ENCODE data around the gene FAT3.

FAT3 gene

GRCh38 chr11:92224407-92225124, at the start of gene FAT3:
FAT3 (plus strand) TSS chr11:92224818; CDS start chr11:92352113, 127,295 bp downstream.
- no peak for DNase-seq

DNA sequence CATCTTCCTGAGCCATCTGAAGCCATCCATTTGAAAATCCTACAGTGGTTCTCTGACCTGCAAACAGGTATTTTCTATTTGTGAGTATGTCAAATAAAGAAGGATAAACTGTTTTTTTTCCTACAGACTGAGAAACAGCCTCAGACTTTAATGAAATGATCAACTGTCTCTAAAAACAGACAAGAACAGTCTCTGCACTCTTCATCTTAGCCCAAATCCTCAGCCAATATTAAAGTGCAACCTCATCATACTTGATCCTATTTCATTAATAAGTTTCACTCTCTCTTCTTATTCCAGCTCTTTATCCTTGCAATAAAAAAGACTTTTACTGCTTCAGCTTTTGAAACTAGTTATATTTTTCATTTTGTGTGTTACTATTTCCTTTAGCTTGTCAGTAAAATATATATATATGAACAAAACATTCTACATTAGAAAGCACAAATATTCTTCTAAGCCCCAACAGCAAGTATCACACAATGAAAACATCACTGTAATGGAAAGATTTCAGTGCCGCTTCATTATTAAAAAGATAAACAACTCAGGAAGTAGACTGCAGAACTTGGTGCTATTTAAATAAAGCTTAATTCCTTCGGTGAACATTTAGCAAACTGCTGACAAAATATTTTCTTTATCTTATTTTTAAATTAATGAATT, 45.5 kb upstream of the FAT3 start:
- DNase-seq: no peak

DNA sequence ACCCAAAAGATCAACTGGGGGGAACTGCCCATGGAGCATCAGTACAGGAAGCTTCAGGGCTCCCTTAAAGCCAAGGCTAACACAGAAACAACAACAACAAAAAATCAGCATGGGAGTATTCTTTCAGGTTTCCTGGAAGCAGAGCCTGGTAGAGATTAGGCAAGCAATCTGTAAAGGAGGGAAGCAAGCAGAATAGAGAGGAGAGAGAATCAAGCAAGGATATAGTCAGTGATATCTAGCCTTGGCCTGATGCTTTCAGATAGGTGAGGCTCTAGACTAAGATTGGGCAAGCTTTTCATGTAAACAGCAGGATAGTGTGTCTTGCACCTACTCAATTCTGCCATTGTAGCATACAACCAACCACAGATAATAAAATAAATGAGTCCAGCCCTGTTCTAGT, 44.4 kb upstream of the FAT3 start:
- DNase-seq: no peak

DNA sequence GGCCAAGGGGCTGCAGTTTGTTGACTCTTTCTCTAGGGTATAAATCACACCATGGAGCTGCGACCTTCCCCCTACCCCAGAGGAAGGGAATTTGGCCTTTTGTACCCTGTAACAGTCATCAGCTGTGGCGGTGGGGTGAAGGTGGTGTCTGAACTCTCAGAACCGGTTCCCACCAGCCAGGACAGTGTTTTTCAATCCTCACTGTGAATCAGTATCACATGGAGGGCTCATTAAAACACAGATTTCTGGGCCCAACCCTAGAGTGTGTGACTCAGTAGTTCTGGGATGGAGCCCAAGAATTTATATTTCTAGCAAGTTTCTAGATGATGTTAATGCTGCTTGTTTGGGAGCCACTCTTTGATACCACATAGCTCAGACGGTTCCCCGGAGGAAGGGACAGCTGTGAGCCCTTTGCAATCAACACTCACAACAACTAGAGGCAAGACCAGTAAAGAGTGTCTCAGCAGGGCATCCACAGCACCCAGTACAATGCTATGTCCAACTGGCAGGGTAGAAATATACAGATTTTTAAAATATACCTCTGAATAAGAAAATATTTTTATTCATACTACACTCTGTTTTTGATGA, 43.9 kb upstream of the FAT3 start:
- no peak for DNase-seq

DNA sequence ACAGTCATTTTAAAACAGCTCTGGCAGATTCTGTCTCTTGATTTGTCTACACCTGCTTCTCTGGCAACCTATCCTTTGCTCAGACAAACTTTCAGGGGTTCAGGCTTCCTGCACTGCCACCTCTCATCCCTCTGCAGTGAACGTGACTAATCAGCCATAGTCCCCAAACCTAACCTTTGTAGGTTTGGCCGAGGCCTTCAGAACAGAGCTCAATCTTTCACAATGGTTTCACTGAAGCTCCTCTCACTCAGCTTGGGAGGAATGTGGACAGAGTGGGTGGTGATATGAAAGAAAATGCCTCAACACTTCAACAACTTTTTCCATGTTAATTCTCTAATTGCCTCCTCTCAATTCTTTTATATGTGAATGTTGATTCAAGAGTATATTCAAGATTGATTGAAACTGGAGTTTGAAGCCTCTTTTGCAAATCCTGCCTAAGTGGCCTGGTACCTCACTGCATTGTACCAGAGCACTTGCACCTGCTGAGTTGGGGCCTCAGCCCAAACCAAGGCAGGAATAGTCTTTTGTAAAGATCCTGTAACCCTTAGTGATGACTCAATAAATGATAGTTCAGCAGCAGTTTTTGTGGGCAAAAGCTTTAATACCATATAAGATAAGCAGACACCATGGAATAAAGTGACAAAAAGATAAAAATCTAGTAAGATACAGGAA, 33.9 kb upstream of the FAT3 start:
- no peak for DNase-seq

GRCh38 chr11:92192141-92192540, 32.5 kb upstream of the FAT3 start:
- no peak for DNase-seq

- DNase-seq: no peak
Observed at GRCh38 chr11:92198268-92198667, 26.4 kb upstream of the FAT3 start.

DNA sequence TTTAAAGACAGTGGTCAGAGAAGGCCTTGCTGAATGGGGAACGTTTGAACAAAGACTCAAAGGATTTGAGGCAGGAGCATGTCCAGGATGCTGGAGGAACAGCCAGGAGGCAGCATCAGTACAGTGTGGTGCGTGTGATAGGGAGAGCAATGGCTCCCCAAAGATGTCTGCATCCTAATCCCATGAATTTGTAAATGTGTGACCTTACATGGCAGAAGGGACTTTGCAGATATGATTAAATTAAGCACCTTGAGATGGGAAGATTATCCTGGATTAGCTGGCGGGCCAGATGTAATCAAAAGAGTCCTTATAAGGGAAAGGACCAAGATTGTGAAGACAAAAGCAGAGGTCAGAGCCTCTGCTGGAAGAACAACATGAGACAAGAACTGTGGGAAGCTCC, 24.6 kb upstream of the FAT3 start:
- DNase-seq: no peak

- DNase-seq: no peak
Observed at GRCh38 chr11:92204731-92205130, 19.9 kb upstream of the FAT3 start.

DNA sequence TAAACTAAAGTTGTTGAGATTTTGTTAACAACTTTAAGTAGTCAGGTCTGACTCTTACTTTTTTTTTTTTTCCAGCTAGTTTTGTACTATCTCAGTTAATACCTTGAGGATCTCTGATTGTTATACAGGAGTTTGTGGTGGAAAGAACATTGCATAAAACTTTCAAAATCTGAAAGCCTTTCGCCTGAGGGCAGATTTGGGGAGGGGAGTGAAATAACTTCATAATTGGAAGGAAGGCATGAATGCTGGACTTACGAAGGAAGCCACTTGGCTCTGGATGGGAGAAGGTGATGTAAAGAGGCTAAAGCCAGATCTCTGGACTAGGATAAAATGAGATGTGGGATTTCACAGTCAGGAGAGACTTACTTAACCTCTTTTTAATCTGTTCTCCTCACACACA, 18.2 kb upstream of the FAT3 start:
- no peak for DNase-seq

- no peak for DNase-seq
Observed at GRCh38 chr11:92211576-92212167, 12.9 kb upstream of the FAT3 start.

DNA sequence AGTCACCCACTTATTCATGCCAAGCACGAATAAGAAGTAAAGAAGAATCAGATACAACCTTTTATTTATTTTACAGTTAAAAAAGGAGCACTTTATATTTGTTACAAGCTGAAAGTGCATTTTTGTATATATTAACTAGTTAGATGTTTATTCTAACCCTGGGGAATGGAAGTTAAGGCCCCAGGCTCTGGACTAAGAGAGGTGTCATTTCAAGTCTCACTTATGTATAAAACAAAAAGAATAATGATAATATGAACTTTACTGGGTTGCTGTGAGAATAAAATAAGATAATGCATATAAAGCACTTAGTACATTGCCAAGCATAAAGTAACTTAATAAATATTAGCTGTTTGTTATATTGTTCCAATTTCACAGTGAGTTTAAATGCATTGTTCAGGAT, 12.1 kb upstream of the FAT3 start:
- DNase-seq: no peak

DNA sequence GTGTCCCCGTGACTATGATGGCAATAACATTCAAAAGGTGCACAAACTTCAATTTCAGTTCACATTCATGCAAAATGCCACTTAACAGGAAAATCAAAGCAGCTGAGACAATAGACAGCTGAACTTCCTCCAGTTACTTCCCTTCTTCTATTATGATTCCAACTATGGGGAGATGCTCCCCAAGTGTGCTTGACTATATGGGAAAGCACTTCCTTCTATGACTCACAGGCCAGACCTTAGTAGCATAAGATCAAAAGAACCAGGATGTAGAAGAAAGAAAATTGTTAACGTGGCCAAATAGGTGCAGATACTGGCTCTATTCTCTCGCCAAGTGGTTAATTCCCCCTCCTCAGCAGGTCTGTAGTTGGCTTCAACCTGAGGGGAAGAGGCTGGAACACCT, 7.8 kb upstream of the FAT3 start:
- DNase-seq: no peak

DNA sequence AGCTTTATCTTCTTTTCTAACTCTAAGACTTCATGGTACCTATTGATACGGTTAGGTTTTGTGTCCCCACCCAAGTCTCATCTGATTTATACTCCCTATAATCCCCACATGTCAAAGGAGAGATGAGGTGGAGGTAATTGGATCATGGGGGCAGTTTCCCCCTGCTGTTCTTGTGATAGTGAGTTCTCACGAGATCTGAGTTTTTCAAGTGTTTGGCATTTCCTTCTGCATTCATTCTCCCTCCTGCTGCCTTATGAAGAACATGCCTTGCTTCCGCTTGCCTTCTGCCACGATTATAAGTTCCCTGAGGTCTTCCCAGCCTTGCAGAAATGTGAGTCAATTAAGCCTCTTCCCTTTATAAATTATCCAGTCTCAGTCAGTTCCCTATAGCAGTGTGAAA, 5.1 kb upstream of the FAT3 start:
- DNase-seq: no peak

DNA sequence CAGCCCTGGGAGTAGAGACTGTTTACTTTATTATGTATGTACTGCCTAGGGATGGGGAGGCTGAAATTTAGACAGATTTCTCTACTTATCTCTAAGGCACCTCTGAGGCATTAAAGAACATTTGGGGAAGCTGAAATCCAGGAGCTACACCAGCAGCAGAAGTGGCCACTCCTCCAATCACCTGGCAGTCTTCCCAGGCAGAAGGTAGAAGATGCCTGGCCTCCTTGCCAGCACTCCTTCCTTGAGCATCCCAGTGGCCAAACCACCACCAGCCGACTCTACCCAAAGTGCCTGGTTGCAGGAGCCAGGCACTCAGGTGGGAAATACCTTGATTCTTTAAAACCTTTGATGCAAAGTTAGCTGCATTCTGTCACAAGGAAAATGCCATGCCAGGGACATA, 1.9 kb upstream of the FAT3 start:
- DNase-seq: no peak

DNA sequence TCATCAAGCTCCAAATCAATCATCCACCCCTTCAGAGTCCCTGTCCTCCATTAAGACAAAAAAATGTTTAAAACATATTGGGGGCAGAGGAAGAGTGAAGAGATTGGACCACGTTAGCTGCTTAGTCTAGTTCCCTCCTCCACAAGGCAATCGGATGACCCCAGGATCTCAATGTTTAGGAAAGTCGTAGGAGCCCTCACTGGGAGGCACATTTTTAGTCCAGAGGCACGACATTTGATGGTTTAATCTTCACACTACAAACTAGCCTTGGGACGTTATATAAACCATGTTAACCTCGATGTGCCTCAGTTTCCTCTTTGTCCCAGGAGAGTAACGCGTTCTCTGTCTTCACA, 588 bp upstream of the FAT3 start:
- DNase-seq: no peak

DNA sequence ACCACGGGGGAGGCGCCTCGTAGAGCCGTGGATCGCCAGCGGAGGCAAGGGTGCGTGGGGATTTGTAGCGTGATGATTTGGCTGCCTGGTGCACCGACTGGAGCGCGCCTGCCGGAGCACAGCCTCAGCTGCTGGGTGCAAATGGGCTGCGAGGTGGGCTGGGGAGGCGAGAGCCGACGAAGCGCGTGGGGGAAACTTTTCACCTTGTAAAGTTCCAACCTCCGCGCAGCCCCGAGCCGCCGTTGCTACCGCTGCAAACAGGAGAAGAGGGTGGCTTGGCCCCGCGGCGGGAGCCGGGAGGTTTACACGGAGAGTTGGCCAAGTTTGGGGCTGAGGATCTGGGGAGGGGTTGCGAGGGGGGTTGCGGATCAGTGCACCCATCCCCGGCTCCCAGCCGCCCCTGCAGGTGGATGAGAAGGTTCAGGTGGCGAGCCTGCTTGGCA, 528 bp downstream of the FAT3 start:
- DNase-seq: no peak

- no peak for DNase-seq
Observed at GRCh38 chr11:92225568-92226330, 1.1 kb downstream of the FAT3 start.

- DNase-seq: no peak
Observed at GRCh38 chr11:92226331-92227229, 2.0 kb downstream of the FAT3 start.

DNA sequence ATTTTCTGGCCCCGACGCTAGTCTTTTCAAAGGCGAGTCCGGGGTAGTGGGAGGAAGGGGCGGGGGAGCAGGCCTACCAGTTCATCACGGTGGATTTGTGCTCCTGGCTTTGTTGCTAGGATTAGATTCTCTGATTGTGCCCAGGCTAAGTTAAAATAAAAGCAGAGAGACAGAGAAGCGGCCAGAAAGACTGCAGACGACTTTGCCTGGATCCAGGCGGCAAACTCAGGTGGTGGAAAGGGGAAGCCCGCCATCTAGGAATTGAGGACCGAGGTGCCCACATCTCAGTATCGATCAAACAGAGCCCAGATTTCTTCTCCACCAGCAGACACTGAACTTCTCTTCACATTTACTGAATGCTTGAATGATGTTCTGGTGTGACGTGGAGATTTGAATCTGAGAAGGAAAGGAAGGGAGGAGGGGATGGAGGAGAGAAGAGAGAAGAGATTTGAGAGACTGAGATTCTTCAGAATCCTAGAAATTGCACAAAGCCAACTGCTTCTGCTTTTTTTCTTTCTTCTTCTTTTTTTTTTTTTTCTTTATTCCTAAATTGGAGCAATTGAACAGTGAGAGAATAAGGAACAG, 2.7 kb downstream of the FAT3 start:
- DNase-seq: no peak
